ENCODE results near the gene ARHGEF3. TPM values are rescaled to one million over a fixed set of nuclear protein-coding genes. Genes with fewer than 3 reads are reported as not detected.
A peak's percentile ranks its signal among the peaks of the same experiment; 100 is the strongest.

ARHGEF3 gene
- total RNA-seq, 3 donors from 2014 or later (not counting 1 experiment from before 2014, with no cell fraction given) = 112 to 211 (median 135) TPM

DNA sequence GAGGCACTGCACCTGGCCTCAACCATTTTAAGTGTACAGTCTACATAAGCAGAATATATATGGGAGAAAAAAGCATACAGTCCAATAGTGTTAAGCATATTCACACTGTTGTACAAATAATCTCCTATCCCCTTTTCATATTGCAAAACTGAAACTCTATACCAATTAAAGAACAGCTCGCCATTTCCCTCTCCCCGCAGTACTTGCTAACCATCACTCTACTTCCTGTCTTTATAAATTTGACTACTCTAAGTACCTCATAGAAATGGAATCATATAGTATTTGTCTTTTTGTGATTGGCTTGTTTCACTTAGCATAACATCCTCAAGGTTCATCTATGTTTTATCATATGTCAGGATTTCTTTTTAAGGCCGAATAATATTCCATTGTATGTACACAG lies 97.0 kb downstream of the ARHGEF3 start:
- intact Hi-C loops (cut with micrococcal nuclease) = loop anchor here (2.0 to 5.0 kb wide), 2 partner anchors 20 to 213 kb away; no protein-coding TSS in a partner anchor
- H3K27ac ChIP-seq (ENCODE audit: low read length) = peak overlapping the region; percentile 10

DNA sequence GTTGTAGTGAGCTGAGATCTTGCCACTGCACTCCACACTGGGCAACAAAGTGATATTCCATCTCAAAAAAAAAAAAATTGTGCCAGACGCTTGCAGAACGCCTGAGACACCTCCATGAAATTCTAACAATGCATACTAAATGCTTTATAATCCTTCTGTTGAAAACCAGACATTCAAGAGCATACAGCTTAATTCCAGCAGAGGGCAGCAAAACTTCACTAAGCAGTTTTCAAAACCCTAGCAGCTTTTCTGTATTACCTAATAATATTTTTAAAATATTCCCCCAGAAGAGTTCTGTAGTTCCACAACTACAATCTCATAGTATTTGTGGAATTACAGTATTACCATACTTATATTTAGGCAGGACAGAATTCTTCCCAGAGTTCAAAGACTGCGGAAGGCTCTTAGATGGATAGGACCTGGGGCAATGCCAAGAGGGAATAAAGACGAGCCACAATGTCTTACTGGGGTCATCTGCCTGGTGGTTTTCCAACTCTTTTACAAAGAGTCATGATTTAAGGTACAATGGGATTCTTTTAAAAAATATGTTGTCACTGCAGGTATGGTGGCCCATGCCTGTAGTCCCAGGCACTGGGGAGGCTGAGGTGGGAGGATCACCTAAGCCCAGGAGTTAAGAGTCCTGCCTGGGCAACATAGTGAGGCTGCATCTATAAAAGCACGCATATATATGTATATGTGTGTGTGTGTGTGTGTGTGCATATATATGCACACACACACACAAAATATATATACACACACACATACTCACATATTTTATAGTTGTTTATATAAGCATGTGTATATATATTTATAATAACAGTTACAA lies 99.0 kb downstream of the ARHGEF3 start:
- TF ChIP-seq, protein P1, sequence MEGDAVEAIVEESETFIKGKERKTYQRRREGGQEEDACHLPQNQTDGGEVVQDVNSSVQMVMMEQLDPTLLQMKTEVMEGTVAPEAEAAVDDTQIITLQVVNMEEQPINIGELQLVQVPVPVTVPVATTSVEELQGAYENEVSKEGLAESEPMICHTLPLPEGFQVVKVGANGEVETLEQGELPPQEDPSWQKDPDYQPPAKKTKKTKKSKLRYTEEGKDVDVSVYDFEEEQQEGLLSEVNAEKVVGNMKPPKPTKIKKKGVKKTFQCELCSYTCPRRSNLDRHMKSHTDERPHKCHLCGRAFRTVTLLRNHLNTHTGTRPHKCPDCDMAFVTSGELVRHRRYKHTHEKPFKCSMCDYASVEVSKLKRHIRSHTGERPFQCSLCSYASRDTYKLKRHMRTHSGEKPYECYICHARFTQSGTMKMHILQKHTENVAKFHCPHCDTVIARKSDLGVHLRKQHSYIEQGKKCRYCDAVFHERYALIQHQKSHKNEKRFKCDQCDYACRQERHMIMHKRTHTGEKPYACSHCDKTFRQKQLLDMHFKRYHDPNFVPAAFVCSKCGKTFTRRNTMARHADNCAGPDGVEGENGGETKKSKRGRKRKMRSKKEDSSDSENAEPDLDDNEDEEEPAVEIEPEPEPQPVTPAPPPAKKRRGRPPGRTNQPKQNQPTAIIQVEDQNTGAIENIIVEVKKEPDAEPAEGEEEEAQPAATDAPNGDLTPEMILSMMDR (IDR thresholded peaks at IDR 0.05) = peak; percentile 89
- no peaks in the 10 kb centered on the region for H3K27me3 Mint-ChIP-seq (ENCODE audit: low read depth in 2 of 2)
- H3K27ac Mint-ChIP-seq = peak overlapping the region in 1 of 2 donors; percentile 50
- DNase-seq = peak in 1 of 2 donors; percentile 89
- peaks cover 12% of the 10 kb centered on the region for H3K4me1 ChIP-seq (ENCODE audit: control insufficient read depth, insufficient read depth, low read length)
- no peak overlapping the region for H3K4me3 Mint-ChIP-seq
- no peaks in the 10 kb centered on the region for H3K36me3 Mint-ChIP-seq
- WGBS (ENCODE audit: insufficient coverage) = 49% methylated on average over 4 of the region's 5 CpGs
- no peak overlapping the region for H3K27ac ChIP-seq (ENCODE audit: low read length)
- ATAC-seq = peak; percentile 77 to 83 (median 82)
- H3K9me3 Mint-ChIP-seq = no peaks in the 10 kb centered on the region
- no peaks in the 10 kb centered on the region for H3K36me3 ChIP-seq (ENCODE audit: control insufficient read depth, insufficient read depth, low read length)
- intact Hi-C loops (cut with micrococcal nuclease) = loop anchor here (1.0 to 5.0 kb wide), 3 partner anchors 100 to 287 kb away; no protein-coding TSS in a partner anchor
- H3K27me3 ChIP-seq (ENCODE audit: control insufficient read depth, insufficient read depth, low read length) = no peaks in the 10 kb centered on the region
- no peak overlapping the region for H3K4me3 ChIP-seq (ENCODE audit: low read length)
- H3K4me1 Mint-ChIP-seq = peaks cover 16% of the 10 kb centered on the region in 2 donors
- no peaks in the 10 kb centered on the region for H3K9me3 ChIP-seq (ENCODE audit: control insufficient read depth, insufficient read depth, low read length)

More for the DNA sequence above, 97.0 kb downstream of the ARHGEF3 start:
- DNase-seq (peak in 1 of 2 donors; percentile 43), ATAC-seq (peak; percentile 64 to 72 (median 70))
- Histone ChIP-seq H3K9me3 (ENCODE audit: control insufficient read depth, insufficient read depth, low read length) (no peaks in the 10 kb centered on the region), H3K4me3 (ENCODE audit: low read length) (no peak overlapping the region), H3K36me3 (ENCODE audit: control insufficient read depth, insufficient read depth, low read length) (no peaks in the 10 kb centered on the region), H3K27me3 (ENCODE audit: control insufficient read depth, insufficient read depth, low read length) (no peaks in the 10 kb centered on the region), H3K4me1 (ENCODE audit: control insufficient read depth, insufficient read depth, low read length) (peaks cover 12% of the 10 kb centered on the region)
- WGBS (ENCODE audit: insufficient coverage) = 37% methylated on average over 3 of the region's 3 CpGs
- TF ChIP-seq, protein P1 (IDR thresholded peaks at IDR 0.05) = no peak
- Mint-ChIP-seq H3K27me3 (ENCODE audit: low read depth in 2 of 2) (no peaks in the 10 kb centered on the region), H3K9me3 (no peaks in the 10 kb centered on the region), H3K36me3 (no peaks in the 10 kb centered on the region), H3K27ac (peak overlapping the region; percentile 78 to 83), H3K4me3 (peak overlapping the region; percentile 43), H3K4me1 (peaks cover 16% of the 10 kb centered on the region in 2 donors)

DNA sequence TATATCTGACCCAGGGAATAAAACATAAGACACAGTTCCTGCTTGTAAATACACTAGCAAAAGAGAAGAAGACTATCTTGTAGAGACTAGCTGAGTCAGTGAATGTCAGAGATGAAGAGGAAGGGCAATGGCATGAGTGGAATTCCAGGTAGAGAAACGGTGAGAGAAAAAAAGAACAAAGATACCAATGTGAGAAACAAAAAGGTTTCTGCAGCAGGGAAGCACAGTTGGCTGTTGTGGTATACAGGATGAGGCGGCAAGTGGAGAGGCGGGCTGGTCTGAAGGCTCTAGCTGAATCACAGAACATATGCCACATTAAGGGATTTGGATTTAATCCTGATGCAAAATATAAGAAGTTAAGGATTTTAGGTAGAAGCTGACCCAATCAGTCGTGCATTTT lies 101.6 kb downstream of the ARHGEF3 start:
- DNase-seq (no peak), ATAC-seq (no peak)
- Mint-ChIP-seq H3K27me3 (ENCODE audit: low read depth in 2 of 2) (no peaks in the 10 kb centered on the region), H3K4me1 (peaks cover 20 to 26% of the 10 kb centered on the region in 2 donors), H3K27ac (no peak overlapping the region), H3K4me3 (no peak overlapping the region), H3K9me3 (no peaks in the 10 kb centered on the region), H3K36me3 (no peaks in the 10 kb centered on the region)
- H3K36me3 ChIP-seq (ENCODE audit: control insufficient read depth, insufficient read depth, low read length) = no peaks in the 10 kb centered on the region
- WGBS (ENCODE audit: insufficient coverage) = 65% methylated on average over 4 of the region's 4 CpGs
- H3K9me3 ChIP-seq (ENCODE audit: control insufficient read depth, insufficient read depth, low read length) = no peaks in the 10 kb centered on the region
- TF ChIP-seq, protein P1 (IDR thresholded peaks at IDR 0.05) = no peak
- no peaks in the 10 kb centered on the region for H3K27me3 ChIP-seq (ENCODE audit: control insufficient read depth, insufficient read depth, low read length)
- no peak overlapping the region for H3K4me3 ChIP-seq (ENCODE audit: low read length)
- intact Hi-C loops (cut with micrococcal nuclease) = loop anchor here (5.0 kb wide), 1 partner anchor 217 kb away; no protein-coding TSS in a partner anchor
- H3K4me1 ChIP-seq (ENCODE audit: control insufficient read depth, insufficient read depth, low read length) = peaks cover 17% of the 10 kb centered on the region
- no peak overlapping the region for H3K27ac ChIP-seq (ENCODE audit: low read length)

Data from natural killer cell (primary cell).